HCT116 (cell line): ENCODE results near the gene ZNF711. TPM values are rescaled to one million over a fixed set of nuclear protein-coding genes. Genes with fewer than 3 reads are reported as not detected.

Experiments
- ATAC-seq: fragments of 200-7000 bp; cut with Tn5 transposase; 2 replicates; pipeline ENCODE4 v1.9.1; 2020; ENCODE audit warnings: mild to moderate bottlenecking, moderate library complexity
- BruUV-seq: library from RNA; stranded (reverse); fragments of 400-500 nt; replicated peaks from 2 replicates; lab custom pipeline; 2021; lab: Mats Ljungman, UMichigan
- CTCF ChIA-PET: fragments of 300-600 bp; sonication (Branson Sonifier 250); formaldehyde crosslinking; loops from one replicate; lab custom pipeline; 2021; ENCODE audit warnings: antibody characterized with exemption; lab: Charles Lee
- POLR2A ChIA-PET: fragments of 300-600, 350-600 bp; sonication (Branson Sonifier 250); formaldehyde crosslinking; loops from one replicate; lab custom pipeline; 2021; ENCODE audit warnings: antibody characterized with exemption; lab: Charles Lee
- RAD21 ChIA-PET, 2 experiments: fragments of 300-600 bp; sonication (Branson Sonifier 250); formaldehyde crosslinking; loops; one replicate each; lab custom pipeline; 2023; ENCODE audit warnings: low total read pairs in 2 of 2; ENCODE audit not compliant: uncharacterized antibody in 2 of 2, unreplicated experiment in 2 of 2, low non-redundant PET in 1 of 2; lab: Charles Lee
- DNase-seq: peaks from one replicate; pipeline ENCODE4 v3.0.0-alpha.2; 2010; ENCODE audit warnings: low read depth, low spot score
- H2AFZ ChIP-seq: fragments of 200-600 bp; shearing (Covaris generic), sonication (generic); 2 replicates; pipeline ENCODE4 v1.6.1; 2017; ENCODE audit warnings: low read depth, mixed run types, mixed read lengths, antibody characterized with exemption, low read length; ENCODE audit not compliant: poor library complexity, severe bottlenecking
- H3K27ac ChIP-seq: 2 replicates; pipeline ENCODE4 v1.5.1; 2012; ENCODE audit warnings: low read depth, low read length
- H3K27me3 ChIP-seq: fragments of 200-600 bp; sonication (generic); 2 replicates; pipeline ENCODE4 v1.6.1; 2016; ENCODE audit warnings: mixed run types, low read length, mixed read lengths; ENCODE audit not compliant: insufficient read depth
- H3K36me3 ChIP-seq, 2 experiments: fragments of 200-500 bp in 1 of 2; fragments of 200-600 bp in 1 of 2; sonication (Bioruptor generic) in 1 of 2; sonication (generic) in 1 of 2; 2 replicates each; pipeline versions ENCODE4 v1.5.1 to v1.6.1; 2014 to 2016; ENCODE audit warnings: low read length in 2 of 2, inconsistent platforms in 1 of 2, mixed read lengths in 1 of 2, mixed run types in 1 of 2; ENCODE audit not compliant: insufficient read depth in 2 of 2, control insufficient read depth in 1 of 2
- H3K4me1 ChIP-seq, 2 experiments: fragments of 200-600 bp in 1 of 2; sonication (generic) in 1 of 2; 2 replicates each; pipeline versions ENCODE4 v1.5.1 to v1.6.1; 2012 to 2017; ENCODE audit warnings: low read length in 2 of 2, inconsistent platforms in 1 of 2, mild to moderate bottlenecking in 1 of 2, mixed read lengths in 1 of 2, mixed run types in 1 of 2, moderate library complexity in 1 of 2; ENCODE audit not compliant: insufficient read depth in 2 of 2, control insufficient read depth in 1 of 2
- H3K4me2 ChIP-seq: fragments of 200-600 bp; sonication (generic); 2 replicates; pipeline ENCODE4 v1.6.1; 2017; ENCODE audit warnings: mixed run types, low read length, mixed read lengths
- H3K4me3 ChIP-seq, 2 experiments: fragments of 200-600 bp in 1 of 2; sonication (generic) in 1 of 2; replicated peaks in 1 of 2; 2 replicates each; pipeline ENCODE4 v1.5.1; 2011 to 2016; ENCODE audit warnings: low read length in 2 of 2, control low read depth in 1 of 2, low read depth in 1 of 2, mild to moderate bottlenecking in 1 of 2, mixed read lengths in 1 of 2, mixed run types in 1 of 2
- H3K79me2 ChIP-seq: fragments of 200-600 bp; sonication (generic); 2 replicates; pipeline ENCODE4 v1.6.1; 2017; ENCODE audit warnings: mild to moderate bottlenecking, mixed run types, low read length, moderate library complexity, mixed read lengths; ENCODE audit not compliant: insufficient read depth
- H3K9ac ChIP-seq: fragments of 200-600 bp; sonication (generic); 2 replicates; pipeline ENCODE4 v1.6.1; 2016; ENCODE audit warnings: low read length, mixed read lengths
- H3K9me2 ChIP-seq: fragments of 200-600 bp; sonication (generic), shearing (Covaris generic); 2 replicates; pipeline ENCODE4 v1.6.1; 2017; ENCODE audit warnings: mixed run types, mild to moderate bottlenecking, moderate library complexity; ENCODE audit not compliant: insufficient read depth
- H3K9me3 ChIP-seq, 2 experiments: fragments of 200-500 bp in 1 of 2; fragments of 200-600 bp in 1 of 2; sonication (Bioruptor generic) in 1 of 2; sonication (generic) in 1 of 2; 2 replicates each; pipeline ENCODE4 v1.6.1; 2014 to 2017; ENCODE audit warnings: low read length in 2 of 2, mixed read lengths in 2 of 2, inconsistent platforms in 1 of 2, low read depth in 1 of 2, mild to moderate bottlenecking in 1 of 2, mixed run types in 1 of 2, moderate library complexity in 1 of 2; ENCODE audit not compliant: control insufficient read depth in 1 of 2, insufficient read depth in 1 of 2
- H4K20me1 ChIP-seq: fragments of 200-600 bp; sonication (generic), shearing (Covaris generic); 2 replicates; pipeline ENCODE4 v1.6.1; 2017; ENCODE audit warnings: mixed run types, mild to moderate bottlenecking, moderate library complexity; ENCODE audit not compliant: insufficient read depth
- ATF3 ChIP-seq: IDR thresholded peaks from 2 replicates; pipeline ENCODE4 v1.6.1; 2012
- CBX3 ChIP-seq: IDR thresholded peaks from 2 replicates; pipeline ENCODE4 v1.6.1; 2012; ENCODE audit warnings: low read depth
- ELF1 ChIP-seq: IDR thresholded peaks from 2 replicates; pipeline ENCODE4 v1.6.1; 2012; ENCODE audit warnings: low read depth, borderline replicate concordance
- RAD21 ChIP-seq: IDR thresholded peaks from 2 replicates; pipeline ENCODE4 v1.6.1; 2012; ENCODE audit warnings: low read depth, mild to moderate bottlenecking
- REST ChIP-seq: IDR thresholded peaks from 2 replicates; pipeline ENCODE4 v1.6.1; 2012; ENCODE audit warnings: low read depth
- SIN3A ChIP-seq: IDR thresholded peaks from 2 replicates; pipeline ENCODE4 v1.6.1; 2012; ENCODE audit warnings: low read depth
- TCF7L2 ChIP-seq: IDR thresholded peaks from 2 replicates; pipeline ENCODE4 v1.7.0; 2011; ENCODE audit warnings: borderline replicate concordance, inconsistent platforms; ENCODE audit not compliant: insufficient read depth, insufficient read length; ENCODE audit errors: extremely low read depth
- ZBTB33 ChIP-seq: IDR thresholded peaks from 2 replicates; pipeline ENCODE4 v1.6.1; 2011; ENCODE audit warnings: mild to moderate bottlenecking, low read length, moderate library complexity; ENCODE audit not compliant: insufficient replicate concordance; ENCODE audit errors: extremely low read depth
- ZNF274 ChIP-seq: fragments of 200-500 bp; sonication (Bioruptor generic); IDR thresholded peaks from 2 replicates; pipeline ENCODE4 v1.6.1; 2014; ENCODE audit warnings: mild to moderate bottlenecking, low read depth, low read length, inconsistent platforms
- intact Hi-C: fragments of 100-400 bp; cut with micrococcal nuclease; formaldehyde crosslinking; loops from 2 replicates; pipeline ENCODE4 v1.10.0; 2022
- total RNA-seq: library from RNA; stranded (reverse); gene quantifications from one replicate; pipeline ENCODE4 v1.2.1, GENCODE V29; 2021; ENCODE audit not compliant: unreplicated experiment

ZNF711 gene
- total RNA-seq, 1 experiment from 2014 or later = 6.1 TPM

- DNase-seq = no peak
- POLR2A ChIA-PET = no interaction called here
- RAD21 ChIA-PET = no interaction called here
These were observed 27.8 kb upstream of the ZNF711 start for GRCh38 chrX:85215946-85216345.

GRCh38 chrX:85221361-85221760 is 22.4 kb upstream of the ZNF711 start:
- POLR2A ChIA-PET = no interaction called here

More at GRCh38 chrX:85215946-85216345, 27.8 kb upstream of the ZNF711 start:
- H3K9me3 ChIP-seq = no peaks in the 10 kb centered on the region
- H3K9ac ChIP-seq = no peak overlapping the region
- no peaks in the 10 kb centered on the region for H3K79me2 ChIP-seq
- CTCF ChIA-PET = no interaction called here
- H3K36me3 ChIP-seq = no peaks in the 10 kb centered on the region
- no TSS peak for BruUV-seq
- intact Hi-C loops = no loop called here
- H2AFZ ChIP-seq = no peak overlapping the region
- H3K4me3 ChIP-seq = no peak overlapping the region
- H3K27ac ChIP-seq = no peak overlapping the region
- no peak for ATAC-seq
- no peaks in the 10 kb centered on the region for H3K27me3 ChIP-seq
- TF ChIP-seq SIN3A (no peak), ELF1 (no peak), ZNF274 (no peak), RAD21 (no peak)
- TF ChIP-seq, all 23 proteins: peak for 0
- no peaks in the 10 kb centered on the region for H3K4me1 ChIP-seq
- no peaks in the 10 kb centered on the region for H4K20me1 ChIP-seq
- no peaks in the 10 kb centered on the region for H3K9me2 ChIP-seq
- no peak overlapping the region for H3K4me2 ChIP-seq

More at GRCh38 chrX:85221361-85221760, 22.4 kb upstream of the ZNF711 start:
- no peaks in the 10 kb centered on the region for H3K79me2 ChIP-seq
- no peak overlapping the region for H3K27ac ChIP-seq
- BruUV-seq = no TSS peak
- ATAC-seq = no peak
- no peaks in the 10 kb centered on the region for H3K9me3 ChIP-seq
- intact Hi-C loops = no loop called here
- no peaks in the 10 kb centered on the region for H3K36me3 ChIP-seq
- no peak overlapping the region for H2AFZ ChIP-seq
- no peaks in the 10 kb centered on the region for H4K20me1 ChIP-seq
- H3K4me1 ChIP-seq = no peaks in the 10 kb centered on the region
- no peak overlapping the region for H3K4me2 ChIP-seq
- TF ChIP-seq ATF3 (no peak), CBX3 (no peak), SIN3A (no peak), REST (no peak), ZBTB33 (no peak), TCF7L2 (no peak)
- DNase-seq = no peak
- no peaks in the 10 kb centered on the region for H3K9me2 ChIP-seq
- ChIA-PET RAD21 (no interaction called here), CTCF (no interaction called here)
- no peak overlapping the region for H3K9ac ChIP-seq
- no peaks in the 10 kb centered on the region for H3K27me3 ChIP-seq
- H3K4me3 ChIP-seq = no peak overlapping the region
